Muscle layer of colon (tissue), 2 donors: ENCODE data around the gene CDH18.

Source experiments
- H3K27ac ChIP-seq: one replicate; pipeline ENCODE4 v1.7.0; 2013; ENCODE audit warnings: low read depth, mild to moderate bottlenecking, low read length, moderate library complexity
- H3K27me3 ChIP-seq, 2 donors: one replicate each; pipeline ENCODE4 v1.7.0; 2013; ENCODE audit warnings: low read length in 2 of 2, mild to moderate bottlenecking in 2 of 2; ENCODE audit not compliant: insufficient read depth in 2 of 2, control insufficient read depth in 1 of 2
- H3K36me3 ChIP-seq: one replicate; pipeline ENCODE4 v1.7.0; 2013; ENCODE audit warnings: mild to moderate bottlenecking, low read length; ENCODE audit not compliant: insufficient read depth
- H3K4me1 ChIP-seq: one replicate; pipeline ENCODE4 v1.7.0; 2013; ENCODE audit warnings: mild to moderate bottlenecking, low read length; ENCODE audit not compliant: insufficient read depth
- H3K4me3 ChIP-seq, 2 donors: one replicate each; pipeline ENCODE4 v1.7.0; 2013; ENCODE audit warnings: low read length in 2 of 2, low read depth in 1 of 2, mild to moderate bottlenecking in 1 of 2, moderate library complexity in 1 of 2
- H3K9ac ChIP-seq: one replicate; pipeline ENCODE4 v1.7.0; 2013; ENCODE audit warnings: low read length
- H3K9me3 ChIP-seq: one replicate; pipeline ENCODE4 v1.7.0; 2013; ENCODE audit warnings: mild to moderate bottlenecking, low read length
- donor health status: abdominal sarcoma.
- donor health status: Adenocarcinoma of cecum.

Gene CDH18

GRCh38 chr5:19519448-19519847 lies 468.6 kb downstream of the CDH18 start:
- no peaks in the 10 kb centered on the region for H3K4me1 ChIP-seq
- H3K27ac ChIP-seq, result no peak overlapping the region
- no peaks in the 10 kb centered on the region for H3K9me3 ChIP-seq
- H3K36me3 ChIP-seq, result no peaks in the 10 kb centered on the region
- H3K9ac ChIP-seq, result no peak overlapping the region
- no peaks in the 10 kb centered on the region for H3K27me3 ChIP-seq
- H3K4me3 ChIP-seq, result no peak overlapping the region

- Histone ChIP-seq H3K9me3 (no peaks in the 10 kb centered on the region), H3K4me3 (no peak overlapping the region), H3K27ac (no peak overlapping the region), H3K27me3 (no peaks in the 10 kb centered on the region), H3K9ac (no peak overlapping the region), H3K4me1 (no peaks in the 10 kb centered on the region), H3K36me3 (no peaks in the 10 kb centered on the region)
Observed at GRCh38 chr5:19498852-19499251, 489.1 kb downstream of the CDH18 start.

DNA sequence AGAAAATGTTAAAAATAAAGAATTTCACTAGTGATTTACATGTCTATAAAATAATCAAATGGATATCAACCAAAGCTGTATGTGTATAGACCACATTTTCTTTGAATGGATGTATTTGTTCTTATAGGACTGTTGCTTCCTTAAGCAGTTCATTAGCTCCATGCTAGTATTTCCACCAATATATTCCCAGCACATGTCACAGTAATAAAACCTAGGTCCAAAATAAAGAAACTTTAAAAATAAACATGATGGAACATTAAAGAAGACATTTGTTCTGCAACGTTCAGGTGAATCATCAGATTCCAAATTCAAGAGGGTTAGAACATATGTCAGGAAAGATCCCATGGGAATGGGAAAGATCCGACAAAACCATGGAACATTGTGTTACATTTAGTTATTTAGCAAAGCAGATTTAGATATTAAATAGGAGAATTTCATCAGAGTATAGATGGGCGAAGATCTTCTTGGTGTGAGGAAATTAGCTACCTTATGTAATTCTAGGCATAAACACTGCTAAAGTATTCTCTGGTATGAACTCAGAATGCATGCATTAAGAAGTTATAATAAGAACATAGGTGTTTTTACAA lies 490.7 kb downstream of the CDH18 start:
- no peaks in the 10 kb centered on the region for H3K9me3 ChIP-seq
- no peaks in the 10 kb centered on the region for H3K4me1 ChIP-seq
- no peak overlapping the region for H3K4me3 ChIP-seq

DNA sequence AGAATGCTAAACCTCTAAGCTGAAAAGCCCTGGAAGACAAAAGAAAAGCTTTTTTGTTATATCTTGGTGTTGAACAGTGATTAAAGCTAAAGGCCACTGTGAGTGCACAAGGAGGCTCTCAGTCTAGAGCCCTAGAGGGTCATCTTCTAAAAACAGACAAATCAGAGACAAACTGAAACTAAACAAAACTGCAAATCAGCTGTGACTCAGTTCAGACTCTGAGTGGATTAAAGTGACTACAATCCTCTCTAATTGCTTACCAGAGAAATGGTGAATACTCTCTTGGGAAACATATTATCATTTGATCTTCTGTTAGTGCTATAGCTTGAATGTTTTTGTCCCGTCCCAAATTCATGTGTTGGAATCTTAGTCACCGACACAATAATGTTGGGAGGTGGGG lies 491.9 kb downstream of the CDH18 start:
- H3K27me3 ChIP-seq, result no peaks in the 10 kb centered on the region
- no peaks in the 10 kb centered on the region for H3K36me3 ChIP-seq
- H3K4me1 ChIP-seq, result no peaks in the 10 kb centered on the region
- no peak overlapping the region for H3K9ac ChIP-seq
- H3K9me3 ChIP-seq, result no peaks in the 10 kb centered on the region
- no peak overlapping the region for H3K4me3 ChIP-seq
- H3K27ac ChIP-seq, result no peak overlapping the region

More for the DNA sequence above, 490.7 kb downstream of the CDH18 start:
- no peaks in the 10 kb centered on the region for H3K27me3 ChIP-seq
- H3K27ac ChIP-seq, result no peak overlapping the region
- H3K9ac ChIP-seq, result no peak overlapping the region
- H3K36me3 ChIP-seq, result no peaks in the 10 kb centered on the region

DNA sequence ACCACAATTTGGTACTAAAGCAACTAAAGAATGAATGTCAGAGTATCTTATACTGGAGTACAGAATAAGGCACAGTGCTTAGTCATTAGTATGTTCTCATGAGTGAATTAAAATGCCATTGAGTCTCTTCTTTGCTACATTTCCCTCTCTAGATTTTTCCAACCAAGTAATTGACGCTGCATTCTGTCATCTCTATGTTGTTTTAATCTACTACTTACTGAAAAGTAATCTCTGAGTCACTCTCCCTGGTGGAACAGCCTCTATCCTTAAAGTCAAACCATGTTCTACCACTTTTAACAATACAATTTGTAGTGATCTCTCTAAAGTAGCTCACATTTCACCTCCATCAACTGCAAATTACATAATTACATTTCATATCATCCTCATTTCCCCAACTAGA lies 495.1 kb downstream of the CDH18 start:
- Histone ChIP-seq H3K27me3 (no peaks in the 10 kb centered on the region), H3K27ac (no peak overlapping the region), H3K4me1 (no peaks in the 10 kb centered on the region), H3K4me3 (no peak overlapping the region), H3K36me3 (no peaks in the 10 kb centered on the region), H3K9me3 (no peaks in the 10 kb centered on the region), H3K9ac (no peak overlapping the region)

DNA sequence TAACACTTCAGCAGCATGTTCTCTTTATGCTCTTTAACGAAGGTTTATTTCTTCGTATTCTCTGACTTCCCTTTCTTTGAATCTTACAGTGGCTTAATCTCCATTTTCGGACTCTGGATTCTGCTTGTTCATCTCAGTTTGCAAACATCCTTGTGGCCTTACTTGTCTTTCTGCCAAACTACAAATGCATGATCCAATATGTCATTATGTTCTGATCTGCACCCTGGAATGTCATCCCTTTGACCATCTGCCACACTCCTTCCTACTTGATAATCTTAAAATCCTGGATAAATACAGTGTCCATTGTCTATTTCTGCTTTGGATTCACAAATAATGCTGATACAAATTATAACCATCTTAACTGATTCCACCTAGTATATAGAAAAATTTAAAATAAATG lies 499.2 kb downstream of the CDH18 start:
- Histone ChIP-seq H3K27me3 (no peaks in the 10 kb centered on the region), H3K4me1 (no peaks in the 10 kb centered on the region), H3K9me3 (no peaks in the 10 kb centered on the region), H3K4me3 (no peak overlapping the region), H3K27ac (no peak overlapping the region), H3K9ac (no peak overlapping the region), H3K36me3 (no peaks in the 10 kb centered on the region)

GRCh38 chr5:19487480-19487879 lies 500.5 kb downstream of the CDH18 start:
- Histone ChIP-seq H3K27me3 (no peaks in the 10 kb centered on the region), H3K9me3 (no peaks in the 10 kb centered on the region), H3K4me3 (no peak overlapping the region), H3K27ac (no peak overlapping the region), H3K36me3 (no peaks in the 10 kb centered on the region), H3K9ac (no peak overlapping the region), H3K4me1 (no peaks in the 10 kb centered on the region)

- no peak overlapping the region for H3K9ac ChIP-seq
- H3K27me3 ChIP-seq, result no peaks in the 10 kb centered on the region
- no peaks in the 10 kb centered on the region for H3K36me3 ChIP-seq
- no peaks in the 10 kb centered on the region for H3K4me1 ChIP-seq
- H3K4me3 ChIP-seq, result no peak overlapping the region
- no peaks in the 10 kb centered on the region for H3K9me3 ChIP-seq
- H3K27ac ChIP-seq, result no peak overlapping the region
Observed at GRCh38 chr5:19479562-19479961, 508.4 kb downstream of the CDH18 start.

DNA sequence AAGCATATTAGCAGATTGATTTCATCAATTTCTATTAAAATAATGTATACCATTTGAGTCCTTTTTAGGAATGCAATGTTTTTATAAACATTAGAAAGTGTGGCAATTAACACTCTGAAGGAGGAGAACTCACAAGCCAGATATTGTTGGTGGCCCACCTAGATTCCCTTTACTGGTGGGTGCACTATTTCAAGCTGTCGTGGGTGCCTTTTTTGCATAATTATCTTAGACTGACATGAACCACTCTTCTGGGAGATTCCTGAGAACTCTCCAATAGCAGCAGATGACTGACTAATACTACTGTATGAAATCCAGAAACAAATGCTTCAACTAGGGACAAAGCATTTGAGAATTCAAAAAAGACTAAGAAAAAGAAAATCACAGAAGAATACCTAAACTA lies 526.0 kb downstream of the CDH18 start:
- H3K27me3 ChIP-seq, result no peaks in the 10 kb centered on the region
- no peaks in the 10 kb centered on the region for H3K4me1 ChIP-seq
- no peak overlapping the region for H3K4me3 ChIP-seq
- H3K36me3 ChIP-seq, result no peaks in the 10 kb centered on the region
- H3K27ac ChIP-seq, result no peak overlapping the region
- H3K9ac ChIP-seq, result no peak overlapping the region
- no peaks in the 10 kb centered on the region for H3K9me3 ChIP-seq

DNA sequence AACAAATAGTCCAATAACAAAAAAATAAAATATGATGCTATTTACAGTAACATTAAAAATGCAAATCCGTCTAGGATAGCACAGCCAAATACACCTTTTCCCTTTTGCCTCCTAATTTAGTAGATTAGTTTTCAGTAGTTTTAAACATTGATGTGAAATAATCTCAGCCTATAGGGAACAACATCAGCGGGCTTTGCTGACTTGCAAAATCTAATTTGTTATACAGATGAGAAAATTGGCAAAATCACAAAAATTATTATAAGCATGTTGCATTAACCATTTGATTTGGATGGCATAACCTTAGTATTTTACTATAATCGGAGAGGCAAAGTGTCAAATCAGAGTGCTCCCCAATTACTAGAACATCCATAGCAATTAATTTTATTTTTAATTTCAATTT lies 563.5 kb downstream of the CDH18 start:
- no peaks in the 10 kb centered on the region for H3K27me3 ChIP-seq
- H3K4me1 ChIP-seq, result no peaks in the 10 kb centered on the region
- no peak overlapping the region for H3K27ac ChIP-seq
- no peaks in the 10 kb centered on the region for H3K36me3 ChIP-seq
- no peak overlapping the region for H3K4me3 ChIP-seq
- H3K9ac ChIP-seq, result no peak overlapping the region
- H3K9me3 ChIP-seq, result no peaks in the 10 kb centered on the region
